ENCODE data around the gene GRM4. TPM values are rescaled to one million over a fixed set of nuclear protein-coding genes. Genes with fewer than 3 reads are reported as not detected.

Gene GRM4
- total RNA-seq, 2 donors from 2014 or later: not detected

GRCh38 chr6:33984466-33985312, 161.2 kb downstream of the GRM4 start:
- ATAC-seq (no peak), DNase-seq (peak in 1 of 2 donors; percentile 4)
- intact Hi-C loops (cut with DNase I, micrococcal nuclease): no loop called here

- intact Hi-C loops (cut with DNase I, micrococcal nuclease): no loop called here
Observed at GRCh38 chr6:33983721-33984465, 162.0 kb downstream of the GRM4 start.

GRCh38 chr6:33983109-33983716, 162.7 kb downstream of the GRM4 start:
- DNase-seq: peak; percentile 76 to 89
- intact Hi-C loops (cut with DNase I, micrococcal nuclease): no loop called here
- ATAC-seq: peak; percentile 91

More at GRCh38 chr6:33983721-33984465, 162.0 kb downstream of the GRM4 start:
- peak; percentile 8 to 33 for DNase-seq
- no peak for ATAC-seq

- DNase-seq: peak in 1 of 2 donors; percentile 23
Observed at GRCh38 chr6:33981861-33982260, 164.0 kb downstream of the GRM4 start.

GRCh38 chr6:33981421-33981820, 164.5 kb downstream of the GRM4 start:
- intact Hi-C loops (cut with DNase I, micrococcal nuclease): no loop called here
- DNase-seq (peak; percentile 10 to 21), ATAC-seq (no peak)

More at GRCh38 chr6:33981861-33982260, 164.0 kb downstream of the GRM4 start:
- intact Hi-C loops (cut with DNase I, micrococcal nuclease): no loop called here
- no peak for ATAC-seq

GRCh38 chr6:33980176-33981175, 165.4 kb downstream of the GRM4 start:
- intact Hi-C loops (cut with DNase I, micrococcal nuclease): no loop called here
- ATAC-seq (no peak), DNase-seq (peak; percentile 9 to 25)

- ATAC-seq (no peak), DNase-seq (peak; percentile 2 to 25)
- intact Hi-C loops (cut with DNase I, micrococcal nuclease): no loop called here
Observed at GRCh38 chr6:33979750-33980149, 166.1 kb downstream of the GRM4 start.

GRCh38 chr6:33978412-33979150, 167.3 kb downstream of the GRM4 start:
- peak; percentile 19 to 26 for DNase-seq
- ATAC-seq: no peak
- intact Hi-C loops (cut with DNase I, micrococcal nuclease): no loop called here

GRCh38 chr6:33977606-33978411, 168.1 kb downstream of the GRM4 start:
- peak; percentile 0 to 26 for DNase-seq
- ATAC-seq: no peak
- intact Hi-C loops (cut with DNase I, micrococcal nuclease): no loop called here

GRCh38 chr6:33976437-33977360, 169.2 kb downstream of the GRM4 start:
- intact Hi-C loops (cut with DNase I, micrococcal nuclease): no loop called here
- DNase-seq (peak in 1 of 2 donors; percentile 24), ATAC-seq (no peak)

- intact Hi-C loops (cut with DNase I, micrococcal nuclease): no loop called here
- DNase-seq (peak; percentile 24 to 29), ATAC-seq (no peak)
Observed at GRCh38 chr6:33975661-33976436, 170.0 kb downstream of the GRM4 start.

GRCh38 chr6:33974471-33974870, 171.4 kb downstream of the GRM4 start:
- intact Hi-C loops (cut with DNase I, micrococcal nuclease): no loop called here
- ATAC-seq (peak; percentile 21), DNase-seq (peak; percentile 4 to 23)

GRCh38 chr6:33974030-33974429, 171.9 kb downstream of the GRM4 start:
- DNase-seq: peak; percentile 19 to 57
- intact Hi-C loops (cut with DNase I, micrococcal nuclease): no loop called here
- peak; percentile 84 for ATAC-seq

GRCh38 chr6:33971580-33971979, 174.3 kb downstream of the GRM4 start:
- ATAC-seq: no peak
- intact Hi-C loops (cut with DNase I, micrococcal nuclease): no loop called here

More at GRCh38 chr6:33971580-33971979, 174.3 kb downstream of the GRM4 start:
- no peak for DNase-seq

Data from left colon (tissue), 2 donors.